ENCODE measurements around the gene HIF1A.
A peak's percentile ranks its signal among the peaks of the same experiment; 100 is the strongest.
"Not testable (repeated sequence)": the region's sequence is repeated elsewhere in the genome, so short reads cannot be mapped to it uniquely, and the experiment has no call there.

The HIF1A gene

GRCh38 chr14:61694830-61695694 lies at the start of gene HIF1A:
TSS of gene HIF1A (plus strand) at chr14:61695513. CDS start at chr14:61695805, 292 bp downstream.
- Histone ChIP-seq H3K9ac (ENCODE audit: low read length) (peak within 1 kb of the TSS; percentile 92), H3K4me1 (ENCODE audit: control insufficient read depth, insufficient read depth, low read length) (no peaks in the 10 kb centered on the region), H3K9me3 (ENCODE audit: control insufficient read depth, low read length) (no peaks in the 10 kb centered on the region), H3K36me3 (ENCODE audit: control insufficient read depth, insufficient read depth, low read length) (no peaks in the 10 kb centered on the region), H3K4me3 (ENCODE audit: low read length) (peak within 1 kb of the TSS; percentile 81), H3K27me3 (ENCODE audit: control insufficient read depth, insufficient read depth, low read length) (no peaks in the 10 kb centered on the region)

GRCh38 chr14:61646366-61647116 lies 48.8 kb upstream of the HIF1A start:
- Histone ChIP-seq H3K9ac (ENCODE audit: low read length) (no peak overlapping the region), H3K4me1 (ENCODE audit: control insufficient read depth, insufficient read depth, low read length) (no peaks in the 10 kb centered on the region), H3K27me3 (ENCODE audit: control insufficient read depth, insufficient read depth, low read length) (no peaks in the 10 kb centered on the region), H3K4me3 (ENCODE audit: low read length) (no peak overlapping the region), H3K36me3 (ENCODE audit: control insufficient read depth, insufficient read depth, low read length) (no peaks in the 10 kb centered on the region), H3K9me3 (ENCODE audit: control insufficient read depth, low read length) (no peaks in the 10 kb centered on the region)

GRCh38 chr14:61647704-61648103 lies 47.6 kb upstream of the HIF1A start:
- no peaks in the 10 kb centered on the region for H3K9me3 ChIP-seq (ENCODE audit: control insufficient read depth, low read length)
- H3K4me1 ChIP-seq (ENCODE audit: control insufficient read depth, insufficient read depth, low read length) = no peaks in the 10 kb centered on the region
- H3K36me3 ChIP-seq (ENCODE audit: control insufficient read depth, insufficient read depth, low read length) = no peaks in the 10 kb centered on the region
- H3K27me3 ChIP-seq (ENCODE audit: control insufficient read depth, insufficient read depth, low read length) = no peaks in the 10 kb centered on the region
- H3K9ac ChIP-seq (ENCODE audit: low read length) = no peak overlapping the region
- H3K4me3 ChIP-seq (ENCODE audit: low read length) = no peak overlapping the region

GRCh38 chr14:61648377-61648776 lies 46.9 kb upstream of the HIF1A start:
- Histone ChIP-seq H3K9ac (ENCODE audit: low read length) (no peak overlapping the region), H3K36me3 (ENCODE audit: control insufficient read depth, insufficient read depth, low read length) (no peaks in the 10 kb centered on the region), H3K4me1 (ENCODE audit: control insufficient read depth, insufficient read depth, low read length) (no peaks in the 10 kb centered on the region), H3K9me3 (ENCODE audit: control insufficient read depth, low read length) (no peaks in the 10 kb centered on the region), H3K4me3 (ENCODE audit: low read length) (no peak overlapping the region), H3K27me3 (ENCODE audit: control insufficient read depth, insufficient read depth, low read length) (no peaks in the 10 kb centered on the region)

GRCh38 chr14:61649283-61649682 lies 46.0 kb upstream of the HIF1A start:
- Histone ChIP-seq H3K9ac (ENCODE audit: low read length) (no peak overlapping the region), H3K9me3 (ENCODE audit: control insufficient read depth, low read length) (no peaks in the 10 kb centered on the region), H3K36me3 (ENCODE audit: control insufficient read depth, insufficient read depth, low read length) (no peaks in the 10 kb centered on the region), H3K27me3 (ENCODE audit: control insufficient read depth, insufficient read depth, low read length) (no peaks in the 10 kb centered on the region), H3K4me3 (ENCODE audit: low read length) (no peak overlapping the region), H3K4me1 (ENCODE audit: control insufficient read depth, insufficient read depth, low read length) (peaks cover 5% of the 10 kb centered on the region)

- H3K36me3 ChIP-seq (ENCODE audit: control insufficient read depth, insufficient read depth, low read length) = no peaks in the 10 kb centered on the region
- H3K4me1 ChIP-seq (ENCODE audit: control insufficient read depth, insufficient read depth, low read length) = peaks cover 5% of the 10 kb centered on the region
- H3K9ac ChIP-seq (ENCODE audit: low read length) = no peak overlapping the region
- H3K9me3 ChIP-seq (ENCODE audit: control insufficient read depth, low read length) = no peaks in the 10 kb centered on the region
- H3K27me3 ChIP-seq (ENCODE audit: control insufficient read depth, insufficient read depth, low read length) = no peaks in the 10 kb centered on the region
- H3K4me3 ChIP-seq (ENCODE audit: low read length) = no peak overlapping the region
These were observed 44.0 kb upstream of the HIF1A start for GRCh38 chr14:61651355-61651754.

GRCh38 chr14:61652526-61653262 lies 42.6 kb upstream of the HIF1A start:
- Histone ChIP-seq H3K36me3 (ENCODE audit: control insufficient read depth, insufficient read depth, low read length) (no peaks in the 10 kb centered on the region), H3K9me3 (ENCODE audit: control insufficient read depth, low read length) (no peaks in the 10 kb centered on the region), H3K4me1 (ENCODE audit: control insufficient read depth, insufficient read depth, low read length) (peaks cover 5% of the 10 kb centered on the region), H3K4me3 (ENCODE audit: low read length) (no peak overlapping the region), H3K9ac (ENCODE audit: low read length) (no peak overlapping the region), H3K27me3 (ENCODE audit: control insufficient read depth, insufficient read depth, low read length) (no peaks in the 10 kb centered on the region)

GRCh38 chr14:61653507-61653906 lies 41.8 kb upstream of the HIF1A start:
- Histone ChIP-seq H3K27me3 (ENCODE audit: control insufficient read depth, insufficient read depth, low read length) (no peaks in the 10 kb centered on the region), H3K36me3 (ENCODE audit: control insufficient read depth, insufficient read depth, low read length) (no peaks in the 10 kb centered on the region), H3K4me1 (ENCODE audit: control insufficient read depth, insufficient read depth, low read length) (peaks cover 5% of the 10 kb centered on the region), H3K9ac (ENCODE audit: low read length) (no peak overlapping the region), H3K9me3 (ENCODE audit: control insufficient read depth, low read length) (no peaks in the 10 kb centered on the region), H3K4me3 (ENCODE audit: low read length) (no peak overlapping the region)

GRCh38 chr14:61654026-61654425 lies 41.3 kb upstream of the HIF1A start:
- no peaks in the 10 kb centered on the region for H3K27me3 ChIP-seq (ENCODE audit: control insufficient read depth, insufficient read depth, low read length)
- no peak overlapping the region for H3K4me3 ChIP-seq (ENCODE audit: low read length)
- no peaks in the 10 kb centered on the region for H3K9me3 ChIP-seq (ENCODE audit: control insufficient read depth, low read length)
- H3K9ac ChIP-seq (ENCODE audit: low read length) = no peak overlapping the region
- no peaks in the 10 kb centered on the region for H3K36me3 ChIP-seq (ENCODE audit: control insufficient read depth, insufficient read depth, low read length)
- H3K4me1 ChIP-seq (ENCODE audit: control insufficient read depth, insufficient read depth, low read length) = peaks cover 5% of the 10 kb centered on the region

GRCh38 chr14:61655777-61656176 lies 39.5 kb upstream of the HIF1A start:
- Histone ChIP-seq H3K4me3 (ENCODE audit: low read length) (no peak overlapping the region), H3K4me1 (ENCODE audit: control insufficient read depth, insufficient read depth, low read length) (peaks cover 10% of the 10 kb centered on the region), H3K9me3 (ENCODE audit: control insufficient read depth, low read length) (no peaks in the 10 kb centered on the region), H3K27me3 (ENCODE audit: control insufficient read depth, insufficient read depth, low read length) (no peaks in the 10 kb centered on the region), H3K36me3 (ENCODE audit: control insufficient read depth, insufficient read depth, low read length) (no peaks in the 10 kb centered on the region), H3K9ac (ENCODE audit: low read length) (no peak overlapping the region)

- Histone ChIP-seq H3K9ac (ENCODE audit: low read length) (no peak overlapping the region), H3K9me3 (ENCODE audit: control insufficient read depth, low read length) (no peaks in the 10 kb centered on the region), H3K36me3 (ENCODE audit: control insufficient read depth, insufficient read depth, low read length) (no peaks in the 10 kb centered on the region), H3K4me3 (ENCODE audit: low read length) (no peak overlapping the region), H3K27me3 (ENCODE audit: control insufficient read depth, insufficient read depth, low read length) (no peaks in the 10 kb centered on the region), H3K4me1 (ENCODE audit: control insufficient read depth, insufficient read depth, low read length) (peaks cover 10% of the 10 kb centered on the region)
These were observed 39.0 kb upstream of the HIF1A start for GRCh38 chr14:61656341-61656740.

- not testable (repeated sequence) for H3K27me3 ChIP-seq (ENCODE audit: control insufficient read depth, insufficient read depth, low read length); H3K9ac ChIP-seq (ENCODE audit: low read length); H3K36me3 ChIP-seq (ENCODE audit: control insufficient read depth, insufficient read depth, low read length); H3K9me3 ChIP-seq (ENCODE audit: control insufficient read depth, low read length); H3K4me3 ChIP-seq (ENCODE audit: low read length)
- peaks cover 21% of the 10 kb centered on the region for H3K4me1 ChIP-seq (ENCODE audit: control insufficient read depth, insufficient read depth, low read length)
These were observed 37.2 kb upstream of the HIF1A start for GRCh38 chr14:61658111-61658510.

Measured in mucosa of stomach (tissue), 1 donor.